HepG2 (cell line): ENCODE measurements around the gene LAS1L. TPM values are rescaled to one million over a fixed set of nuclear protein-coding genes. Genes with fewer than 3 reads are reported as not detected.
A peak's percentile ranks its signal among the peaks of the same experiment; 100 is the strongest.

Source experiments
- ATAC-seq: fragments of 200-7000 bp; cut with Tn5 transposase; 3 replicates; pipeline ENCODE4 v1.9.1; 2020; ENCODE audit warnings: mild to moderate bottlenecking, moderate library complexity
- BruUV-seq: library from RNA; stranded (reverse); fragments of 400-500 nt; replicated peaks from 2 replicates; lab custom pipeline; 2021; lab: Mats Ljungman, UMichigan
- CTCF ChIA-PET: fragments of 300-600 bp; formaldehyde crosslinking; extraction: SDS; loops from one replicate; lab custom pipeline; 2021; ENCODE audit warnings: low total read pairs, inconsistent platforms, low intra/inter-chr PET ratio; lab: Yijun Ruan, JAX
- POLR2A ChIA-PET: fragments of 350-600 bp; sonication (Branson Sonifier 250); formaldehyde crosslinking; loops from one replicate; lab custom pipeline; 2020; ENCODE audit warnings: antibody characterized with exemption, inconsistent platforms; lab: Yijun Ruan, JAX
- DNase-seq: peaks from one replicate; pipeline ENCODE4 v3.0.0-alpha.2; 2015; ENCODE audit warnings: low spot score
- FAIRE-seq: peaks from 3 replicates; lab custom pipeline; 2011; peaks lifted over from hg19 to GRCh38; lab: Jason Lieb, UNC
- H2AFZ ChIP-seq: one replicate; pipeline ENCODE4 v1.6.1; 2011; ENCODE audit warnings: low read length, inconsistent platforms
- H3K27ac ChIP-seq: fragments of 300-600 bp; 3 replicates; pipeline ENCODE4 v1.8.0; 2011; ENCODE audit warnings: mixed run types, mild to moderate bottlenecking, mixed read lengths, low read length, inconsistent platforms; ENCODE audit not compliant: insufficient read depth; ENCODE audit errors: extremely low read length
- H3K27me3 ChIP-seq, 2 experiments: fragments of 200-600 bp in 1 of 2; 2 replicates in 1 of 2; 3 replicates in 1 of 2; pipeline versions ENCODE4 v1.6.0 to v1.8.0; 2011; ENCODE audit warnings: low read length in 2 of 2, mild to moderate bottlenecking in 2 of 2, moderate library complexity in 2 of 2, inconsistent platforms in 1 of 2; ENCODE audit not compliant: insufficient read depth in 2 of 2, control insufficient read depth in 1 of 2
- H3K36me3 ChIP-seq, 2 experiments: fragments of 200-600 bp in 1 of 2; replicated peaks in 1 of 2; 2 replicates in 1 of 2; 3 replicates in 1 of 2; pipeline versions ENCODE4 v1.5.1 to v1.8.0; 2011; ENCODE audit warnings: low read length in 2 of 2, inconsistent platforms in 1 of 2; ENCODE audit not compliant: insufficient read depth in 2 of 2, control insufficient read depth in 1 of 2
- H3K4me1 ChIP-seq: 2 replicates; pipeline ENCODE4 v1.5.1; 2012; ENCODE audit warnings: low read length, inconsistent platforms; ENCODE audit not compliant: insufficient read depth
- H3K4me2 ChIP-seq: 2 replicates; pipeline ENCODE4 v1.6.0; 2011; ENCODE audit warnings: low read depth, low read length, inconsistent platforms
- H3K4me3 ChIP-seq, 3 experiments: fragments of 200-600 bp in 1 of 3; sonication (generic), shearing (Covaris generic) in 1 of 3; replicated peaks in 1 of 3; 2 replicates each; pipeline ENCODE4 v1.5.1; 2011 to 2016; ENCODE audit warnings: low read length in 3 of 3, inconsistent platforms in 2 of 3, low read depth in 2 of 3, mild to moderate bottlenecking in 2 of 3, control low read depth in 1 of 3, mixed read lengths in 1 of 3; ENCODE audit not compliant: insufficient read depth in 1 of 3
- H3K79me2 ChIP-seq: one replicate; pipeline ENCODE4 v1.6.1; 2011; ENCODE audit warnings: low read length, inconsistent platforms; ENCODE audit not compliant: insufficient read depth
- H3K9ac ChIP-seq: 2 replicates; pipeline ENCODE4 v1.6.0; 2011; ENCODE audit warnings: mild to moderate bottlenecking, low read depth, low read length, inconsistent platforms; ENCODE audit not compliant: insufficient read depth
- H3K9me3 ChIP-seq: 2 replicates; pipeline ENCODE4 v1.5.1; 2012; ENCODE audit warnings: mild to moderate bottlenecking, low read length
- H4K20me1 ChIP-seq: 2 replicates; pipeline ENCODE4 v1.6.0; 2011; ENCODE audit warnings: inconsistent platforms, mild to moderate bottlenecking, low read length, moderate library complexity; ENCODE audit not compliant: insufficient read depth
- CEBPZ ChIP-seq: IDR thresholded peaks from 2 replicates; pipeline ENCODE4 v1.6.1; 2012; ENCODE audit warnings: low read length, improper control_type of control experiment
- CTCF ChIP-seq: sonication (generic); formaldehyde crosslinking; IDR thresholded peaks from 2 replicates; pipeline ENCODE4 v1.5.0; 2020; ENCODE audit warnings: mild to moderate bottlenecking, missing genetic modification reagents, moderate library complexity
- PRDM15 ChIP-seq: sonication (generic); formaldehyde crosslinking; IDR thresholded peaks from 2 replicates; pipeline ENCODE4 v1.4.0; 2020; ENCODE audit warnings: missing genetic modification reagents
- STAG1 ChIP-seq: sonication (generic); formaldehyde crosslinking; IDR thresholded peaks from 2 replicates; pipeline ENCODE4 v1.4.0; 2020; ENCODE audit warnings: missing genetic modification reagents
- ZBTB1 ChIP-seq: sonication (generic); formaldehyde crosslinking; IDR thresholded peaks from 2 replicates; pipeline ENCODE4 v1.4.0; 2020; ENCODE audit warnings: missing genetic modification reagents, borderline replicate concordance
- ZFAT ChIP-seq: sonication (generic); formaldehyde crosslinking; conservative IDR thresholded peaks from 2 replicates; pipeline ENCODE4 v1.8.1; 2023; ENCODE audit warnings: missing genetic modification reagents, inconsistent platforms
- ZMYM3 ChIP-seq: sonication (generic); formaldehyde crosslinking; IDR thresholded peaks from 2 replicates; pipeline ENCODE4 v1.5.1; 2020; ENCODE audit warnings: mild to moderate bottlenecking, missing genetic modification reagents
- ZNF329 ChIP-seq: sonication (generic); formaldehyde crosslinking; IDR thresholded peaks from 2 replicates; pipeline ENCODE4 v1.9.0; 2021; ENCODE audit warnings: low read depth, mild to moderate bottlenecking, missing genetic modification reagents
- WGBS: methylation state at CpG from one replicate; pipeline ENCODE4 v1.1.6; 2017; ENCODE audit warnings: low lambda C conversion rate; 5-methylcytosine and 5-hydroxymethylcytosine counted together
- in situ Hi-C: cut with HindIII; loops from 2 replicates; pipeline ENCODE4 v1.10.0; 2017; ENCODE audit warnings: low pct_unique_long_range_greater_than_20kb; ENCODE audit not compliant: extremely low pct_ligation_motif_present
- intact Hi-C: fragments of 100-400 bp; cut with micrococcal nuclease; formaldehyde crosslinking; loops from one replicate; pipeline ENCODE4 v1.10.0; 2022; ENCODE audit not compliant: unreplicated experiment
- polyA plus RNA-seq, 8 experiments: library from polyadenylated mRNA; depleted of rRNA in 3 of 8; stranded (reverse) in 7 of 8; unstranded in 1 of 8; fragments of >200 nt; fragmentation: Illumina TruSeq in 4 of 8; extraction: Trizol in 4 of 8; gene quantifications; 2 replicates each; pipeline versions ENCODE4 v1.2.1 to v1.2.3, GENCODE V29; 2011 to 2016; ENCODE audit warnings: low read depth in 4 of 8, missing spikeins in 1 of 8, mixed read lengths in 1 of 8; ENCODE audit not compliant: insufficient read depth in 1 of 8
- total RNA-seq, 5 experiments: library from RNA; depleted of rRNA; stranded (reverse); fragments of >200 nt; fragmentation: Illumina TruSeq; extraction: Trizol; gene quantifications; 2 replicates each; pipeline ENCODE4 v1.2.3, GENCODE V29; 2016; ENCODE audit warnings: low read depth in 1 of 5

Gene LAS1L
- total and polyA plus RNA-seq, 2 of the 13 experiments (the other 11 are each of a cell fraction or from before 2014, with no cell fraction given) = 18.1 to 33.3 TPM

- TF ChIP-seq STAG1 (CRISPR knock-in tag) (peak; percentile 69), ZFAT (CRISPR knock-in tag) (no peak), ZNF329 (CRISPR knock-in tag) (no peak), CEBPZ (no peak), ZBTB1 (no peak), PRDM15 (CRISPR knock-in tag) (no peak), CTCF (CRISPR knock-in tag) (peak; percentile 76), ZMYM3 (CRISPR knock-in tag) (no peak)
- TF ChIP-seq, all 625 proteins: peak for 2
- FAIRE-seq = peak; percentile 70
Measured at GRCh38 chrX:65528705-65529340, 5.8 kb downstream of the LAS1L start.

More at GRCh38 chrX:65528705-65529340, 5.8 kb downstream of the LAS1L start:
- Histone ChIP-seq H3K4me3 (no peak overlapping the region), H3K9ac (no peak overlapping the region), H3K36me3 (peaks cover 5 to 27% of the 10 kb centered on the region in 2 experiments; a peak in 4 of 5 replicates), H3K9me3 (no peaks in the 10 kb centered on the region), H4K20me1 (no peaks in the 10 kb centered on the region), H3K27ac (no peak overlapping the region), H3K4me2 (no peak overlapping the region), H3K4me1 (peaks cover 10% of the 10 kb centered on the region), H2AFZ (no peak overlapping the region), H3K27me3 (no peaks in the 10 kb centered on the region; a peak in 1 of 5 replicates), H3K79me2 (peaks cover 16% of the 10 kb centered on the region)
- ChIA-PET CTCF (interaction anchor here (0.8 kb wide), 1 partner anchor 634 kb away, joined by 3 read pairs; no protein-coding TSS in a partner anchor), POLR2A (no interaction called here)
- WGBS = 81% methylated on average over 6 of the region's 9 CpGs
- in situ Hi-C loops = no loop called here
- no peak for DNase-seq
- intact Hi-C loops = loop anchor here (5.0 kb wide), 1 partner anchor 637 kb away; no protein-coding TSS in a partner anchor
- BruUV-seq = no TSS peak
- ATAC-seq = peak; percentile 81
